ENCODE results near the gene ABCC11.

Gene ABCC11

GRCh38 chr16:48137822-48138221 lies 109.5 kb downstream of the ABCC11 start:
- DNase-seq: no peak
- H2BK15ac ChIP-seq (replicated peaks; ENCODE audit: low read depth): no peak overlapping the region
- no peak overlapping the region for H4K5ac ChIP-seq (ENCODE audit: low read length)
- H2BK120ac ChIP-seq (ENCODE audit: low read depth, low read length): no peak overlapping the region
- no peak overlapping the region for H3K18ac ChIP-seq (ENCODE audit: low read length)
- no peak overlapping the region for H3K23ac ChIP-seq (ENCODE audit: low read length)
- H2BK5ac ChIP-seq (ENCODE audit: low read length): no peak overlapping the region
- H3K27me3 ChIP-seq (ENCODE audit: insufficient read depth, low read length, poor library complexity): no peaks in the 10 kb centered on the region
- H3K56ac ChIP-seq (ENCODE audit: low read length): no peak overlapping the region
- H4K8ac ChIP-seq (ENCODE audit: low read depth, low read length): no peak overlapping the region
- H3K79me2 ChIP-seq (ENCODE audit: control insufficient read depth, insufficient read depth, low read length): no peaks in the 10 kb centered on the region
- no peak overlapping the region for H3K4ac ChIP-seq (ENCODE audit: low read depth, low read length)
- H3K36me3 ChIP-seq (ENCODE audit: control insufficient read depth, insufficient read depth, low read length): no peaks in the 10 kb centered on the region
- no peaks in the 10 kb centered on the region for H3K4me1 ChIP-seq (ENCODE audit: control insufficient read depth, low read depth, low read length)
- H3K4me2 ChIP-seq (ENCODE audit: low read length): no peak overlapping the region
- H3K79me1 ChIP-seq (ENCODE audit: low read length): no peaks in the 10 kb centered on the region
- H3K27ac ChIP-seq (ENCODE audit: low read depth, low read length): no peak overlapping the region
- no peak overlapping the region for H3K9ac ChIP-seq (ENCODE audit: low read length)
- WGBS (ENCODE audit: extremely low coverage, insufficient coverage, low lambda C conversion rate): no CpG with 5 or more reads among the region's 3 CpGs
- H2AK5ac ChIP-seq (ENCODE audit: low read length): no peak overlapping the region
- no peak overlapping the region for H3K4me3 ChIP-seq (ENCODE audit: low read length)

DNA sequence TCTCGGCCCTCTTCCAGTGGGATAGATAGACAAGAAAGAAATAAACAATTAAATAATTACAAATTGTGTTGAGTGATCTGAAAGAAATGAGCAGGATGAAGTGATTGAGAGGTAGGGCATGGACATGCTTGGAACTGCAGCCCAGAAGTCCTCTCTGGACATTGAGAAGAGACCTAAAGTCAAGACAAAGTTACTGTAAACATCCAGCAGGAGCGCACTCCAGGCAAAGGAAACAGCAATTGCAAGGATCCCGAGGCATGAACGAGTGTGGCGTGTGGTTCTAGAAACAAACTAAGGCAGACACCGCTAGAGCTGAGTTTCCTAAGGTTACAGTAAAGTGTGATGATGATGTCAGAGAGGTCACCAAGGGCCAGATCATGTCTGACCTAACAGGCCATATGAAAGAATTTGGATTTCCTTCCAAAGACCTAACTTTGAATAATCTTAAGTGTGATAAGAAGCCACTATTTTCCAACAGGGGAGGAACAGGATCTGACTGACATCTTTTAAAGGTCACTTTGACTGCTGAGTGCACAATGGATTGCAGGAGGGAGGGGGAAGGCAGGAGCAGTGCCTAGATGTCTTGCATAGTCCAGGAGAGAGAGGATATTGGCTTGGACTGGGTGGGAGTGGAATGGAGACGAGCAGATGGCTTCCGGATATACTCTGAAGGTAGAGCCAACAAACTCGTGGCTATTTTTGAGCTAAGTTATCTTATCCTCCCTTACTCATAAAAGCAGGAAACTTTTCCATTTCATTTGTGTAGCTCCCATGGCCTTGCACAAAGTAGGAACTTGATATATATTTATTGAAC lies 110.6 kb downstream of the ABCC11 start:
- Histone ChIP-seq H3K79me2 (ENCODE audit: control insufficient read depth, insufficient read depth, low read length) (no peaks in the 10 kb centered on the region), H3K4ac (ENCODE audit: low read depth, low read length) (no peak overlapping the region), H3K4me1 (ENCODE audit: control insufficient read depth, low read depth, low read length) (no peaks in the 10 kb centered on the region), H2BK5ac (ENCODE audit: low read length) (no peak overlapping the region), H3K18ac (ENCODE audit: low read length) (no peak overlapping the region), H4K5ac (ENCODE audit: low read length) (no peak overlapping the region), H3K23ac (ENCODE audit: low read length) (no peak overlapping the region), H3K4me3 (ENCODE audit: low read length) (no peak overlapping the region), H3K27me3 (ENCODE audit: insufficient read depth, low read length, poor library complexity) (no peaks in the 10 kb centered on the region), H3K27ac (ENCODE audit: low read depth, low read length) (no peak overlapping the region), H2BK15ac (replicated peaks; ENCODE audit: low read depth) (no peak overlapping the region), H3K9ac (ENCODE audit: low read length) (no peak overlapping the region), H4K8ac (ENCODE audit: low read depth, low read length) (no peak overlapping the region), H3K79me1 (ENCODE audit: low read length) (no peaks in the 10 kb centered on the region), H3K56ac (ENCODE audit: low read length) (no peak overlapping the region), H2AK5ac (ENCODE audit: low read length) (no peak overlapping the region), H3K4me2 (ENCODE audit: low read length) (no peak overlapping the region), H3K36me3 (ENCODE audit: control insufficient read depth, insufficient read depth, low read length) (no peaks in the 10 kb centered on the region), H2BK120ac (ENCODE audit: low read depth, low read length) (no peak overlapping the region)
- WGBS (ENCODE audit: extremely low coverage, insufficient coverage, low lambda C conversion rate): no CpG with 5 or more reads among the region's 9 CpGs
- no peak for DNase-seq

DNA sequence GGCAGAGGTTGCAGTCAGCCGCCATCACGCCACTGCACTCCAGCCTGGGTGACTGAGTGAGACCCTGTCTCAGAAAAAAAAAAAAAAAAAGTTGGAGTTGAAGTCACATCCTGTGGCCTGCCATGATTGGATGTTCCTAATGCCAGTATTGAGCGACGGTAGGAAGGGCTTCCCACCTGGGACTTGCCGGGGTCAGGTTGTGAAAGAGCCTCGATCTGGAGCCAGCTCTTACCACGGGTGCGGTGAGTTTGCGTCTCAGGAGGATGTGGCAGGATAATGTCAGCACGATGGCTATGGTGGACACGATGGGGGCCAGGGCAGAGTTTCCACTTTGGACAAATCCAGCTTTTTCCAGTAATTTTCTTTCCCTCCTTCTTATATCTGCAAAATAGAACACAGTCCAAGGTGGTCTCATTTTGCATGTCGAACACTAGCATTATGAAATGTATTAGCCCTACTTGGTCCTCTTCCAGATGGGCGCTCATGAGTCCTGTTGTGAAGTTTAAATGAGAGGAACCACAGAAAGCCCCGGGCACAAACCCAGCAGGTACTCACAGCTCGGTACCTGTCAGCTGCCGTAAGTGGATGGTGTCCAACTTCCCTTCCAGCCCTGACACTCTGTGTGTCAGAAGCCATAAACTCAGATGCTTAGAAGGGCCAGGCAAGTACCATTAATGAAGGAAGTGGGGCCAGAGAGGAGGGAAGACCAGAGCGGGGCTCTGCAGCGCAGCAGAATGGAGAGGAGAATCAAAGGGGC lies 113.7 kb downstream of the ABCC11 start:
- no peak for DNase-seq
- H3K56ac ChIP-seq (ENCODE audit: low read length): peak overlapping the region; percentile 2
- no peak overlapping the region for H2BK15ac ChIP-seq (replicated peaks; ENCODE audit: low read depth)
- H4K5ac ChIP-seq (ENCODE audit: low read length): no peak overlapping the region
- WGBS (ENCODE audit: extremely low coverage, insufficient coverage, low lambda C conversion rate): no CpG with 5 or more reads among the region's 18 CpGs
- H3K9ac ChIP-seq (ENCODE audit: low read length): no peak overlapping the region
- no peak overlapping the region for H2BK120ac ChIP-seq (ENCODE audit: low read depth, low read length)
- H3K27ac ChIP-seq (ENCODE audit: low read depth, low read length): no peak overlapping the region
- H3K79me1 ChIP-seq (ENCODE audit: low read length): no peaks in the 10 kb centered on the region
- H3K4me3 ChIP-seq (ENCODE audit: low read length): no peak overlapping the region
- H3K27me3 ChIP-seq (ENCODE audit: insufficient read depth, low read length, poor library complexity): no peaks in the 10 kb centered on the region
- H2AK5ac ChIP-seq (ENCODE audit: low read length): no peak overlapping the region
- no peaks in the 10 kb centered on the region for H3K4me1 ChIP-seq (ENCODE audit: control insufficient read depth, low read depth, low read length)
- H4K8ac ChIP-seq (ENCODE audit: low read depth, low read length): no peak overlapping the region
- no peak overlapping the region for H3K23ac ChIP-seq (ENCODE audit: low read length)
- no peaks in the 10 kb centered on the region for H3K79me2 ChIP-seq (ENCODE audit: control insufficient read depth, insufficient read depth, low read length)
- H3K18ac ChIP-seq (ENCODE audit: low read length): no peak overlapping the region
- H3K36me3 ChIP-seq (ENCODE audit: control insufficient read depth, insufficient read depth, low read length): no peaks in the 10 kb centered on the region
- H3K4me2 ChIP-seq (ENCODE audit: low read length): no peak overlapping the region
- H2BK5ac ChIP-seq (ENCODE audit: low read length): no peak overlapping the region
- H3K4ac ChIP-seq (ENCODE audit: low read depth, low read length): no peak overlapping the region

- Histone ChIP-seq H3K4me3 (ENCODE audit: low read length) (no peak overlapping the region), H3K4me2 (ENCODE audit: low read length) (no peak overlapping the region), H2BK15ac (replicated peaks; ENCODE audit: low read depth) (no peak overlapping the region), H3K23ac (ENCODE audit: low read length) (no peak overlapping the region), H3K79me1 (ENCODE audit: low read length) (no peaks in the 10 kb centered on the region), H3K4me1 (ENCODE audit: control insufficient read depth, low read depth, low read length) (no peaks in the 10 kb centered on the region), H4K8ac (ENCODE audit: low read depth, low read length) (no peak overlapping the region), H3K27me3 (ENCODE audit: insufficient read depth, low read length, poor library complexity) (no peaks in the 10 kb centered on the region), H4K5ac (ENCODE audit: low read length) (no peak overlapping the region), H3K18ac (ENCODE audit: low read length) (no peak overlapping the region), H3K27ac (ENCODE audit: low read depth, low read length) (no peak overlapping the region), H3K9ac (ENCODE audit: low read length) (no peak overlapping the region), H3K4ac (ENCODE audit: low read depth, low read length) (no peak overlapping the region), H3K56ac (ENCODE audit: low read length) (no peak overlapping the region), H3K36me3 (ENCODE audit: control insufficient read depth, insufficient read depth, low read length) (no peaks in the 10 kb centered on the region), H2AK5ac (ENCODE audit: low read length) (no peak overlapping the region), H2BK5ac (ENCODE audit: low read length) (no peak overlapping the region), H2BK120ac (ENCODE audit: low read depth, low read length) (no peak overlapping the region), H3K79me2 (ENCODE audit: control insufficient read depth, insufficient read depth, low read length) (no peaks in the 10 kb centered on the region)
- DNase-seq: no peak
- WGBS (ENCODE audit: extremely low coverage, insufficient coverage, low lambda C conversion rate): no CpG with 5 or more reads among the region's 3 CpGs
Observed at GRCh38 chr16:48132696-48133095, 114.6 kb downstream of the ABCC11 start.

DNA sequence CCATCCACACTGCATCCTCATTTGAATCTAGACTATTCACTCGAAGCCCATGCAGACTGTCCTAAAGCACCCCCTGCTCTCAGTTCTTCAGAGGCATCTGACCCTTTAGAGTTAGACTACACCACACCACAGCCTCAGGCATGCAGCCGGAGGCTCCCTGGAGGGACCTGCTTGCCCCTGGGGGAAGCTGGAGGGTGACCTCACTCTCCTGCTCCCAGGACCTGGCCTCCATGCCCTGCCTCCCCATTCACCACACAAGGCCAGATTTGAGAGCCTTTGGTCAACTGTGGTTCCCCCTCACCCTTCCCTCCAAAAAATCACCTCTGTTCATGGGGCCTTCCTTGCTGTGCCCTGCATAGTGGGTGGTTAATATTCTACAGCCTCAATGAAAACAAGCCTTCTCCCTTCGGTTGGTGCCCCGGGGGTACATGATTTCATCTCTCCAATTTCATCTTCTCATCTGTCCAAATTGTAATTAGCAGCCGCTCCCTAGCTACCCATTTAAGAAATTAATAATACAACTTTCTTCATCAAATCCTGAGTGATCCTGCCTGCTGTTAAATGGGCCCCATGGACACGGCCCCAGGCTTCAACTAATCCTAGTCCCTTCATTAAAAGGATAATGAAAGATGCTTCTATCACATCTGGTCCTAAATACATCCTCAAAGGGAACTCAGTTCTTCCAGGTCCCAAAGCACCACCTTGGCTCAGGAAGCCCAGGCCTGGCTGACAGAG lies 116.0 kb downstream of the ABCC11 start:
- Histone ChIP-seq H3K4ac (ENCODE audit: low read depth, low read length) (no peak overlapping the region), H3K18ac (ENCODE audit: low read length) (no peak overlapping the region), H3K27ac (ENCODE audit: low read depth, low read length) (no peak overlapping the region), H2BK5ac (ENCODE audit: low read length) (no peak overlapping the region), H3K4me3 (ENCODE audit: low read length) (no peak overlapping the region), H2AK5ac (ENCODE audit: low read length) (no peak overlapping the region), H2BK15ac (replicated peaks; ENCODE audit: low read depth) (no peak overlapping the region), H3K56ac (ENCODE audit: low read length) (no peak overlapping the region), H3K4me1 (ENCODE audit: control insufficient read depth, low read depth, low read length) (no peaks in the 10 kb centered on the region), H3K9ac (ENCODE audit: low read length) (no peak overlapping the region), H3K27me3 (ENCODE audit: insufficient read depth, low read length, poor library complexity) (no peaks in the 10 kb centered on the region), H3K23ac (ENCODE audit: low read length) (no peak overlapping the region), H4K8ac (ENCODE audit: low read depth, low read length) (no peak overlapping the region), H2BK120ac (ENCODE audit: low read depth, low read length) (no peak overlapping the region), H3K79me2 (ENCODE audit: control insufficient read depth, insufficient read depth, low read length) (no peaks in the 10 kb centered on the region), H3K4me2 (ENCODE audit: low read length) (no peak overlapping the region), H3K79me1 (ENCODE audit: low read length) (no peaks in the 10 kb centered on the region), H4K5ac (ENCODE audit: low read length) (no peak overlapping the region), H3K36me3 (ENCODE audit: control insufficient read depth, insufficient read depth, low read length) (no peaks in the 10 kb centered on the region)
- no CpG with 5 or more reads among the region's 6 CpGs for WGBS (ENCODE audit: extremely low coverage, insufficient coverage, low lambda C conversion rate)
- no peak for DNase-seq

All from mesendoderm (in vitro differentiated cells).